ENCODE results near the gene KRT6C.
"Not testable (repeated sequence)": the region's sequence is repeated elsewhere in the genome, so short reads cannot be mapped to it uniquely, and the experiment has no call there.

KRT6C gene

GRCh38 chr12:52499806-52500560 lies 26.4 kb upstream of the KRT6C start:
- DNase-seq = no peak

DNA sequence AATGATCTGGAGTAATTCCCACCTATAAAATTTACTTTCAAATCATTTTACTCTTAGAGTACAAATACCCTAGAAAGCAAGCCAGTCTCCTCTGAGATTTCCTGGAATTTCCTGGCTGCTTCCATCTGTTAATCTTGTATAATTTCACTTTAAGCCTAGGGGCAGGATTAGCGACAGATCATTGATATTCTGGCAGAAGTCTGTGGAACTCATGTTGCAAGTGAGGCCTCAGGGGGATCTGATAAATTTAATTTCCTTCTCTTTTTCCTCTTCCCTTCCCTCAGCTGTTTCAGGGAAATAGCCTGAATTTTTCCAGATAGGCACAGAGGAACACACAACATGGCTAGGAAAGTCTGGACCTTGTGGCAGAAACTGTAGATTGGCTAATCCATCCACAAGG lies 25.3 kb upstream of the KRT6C start:
- DNase-seq = no peak

DNA sequence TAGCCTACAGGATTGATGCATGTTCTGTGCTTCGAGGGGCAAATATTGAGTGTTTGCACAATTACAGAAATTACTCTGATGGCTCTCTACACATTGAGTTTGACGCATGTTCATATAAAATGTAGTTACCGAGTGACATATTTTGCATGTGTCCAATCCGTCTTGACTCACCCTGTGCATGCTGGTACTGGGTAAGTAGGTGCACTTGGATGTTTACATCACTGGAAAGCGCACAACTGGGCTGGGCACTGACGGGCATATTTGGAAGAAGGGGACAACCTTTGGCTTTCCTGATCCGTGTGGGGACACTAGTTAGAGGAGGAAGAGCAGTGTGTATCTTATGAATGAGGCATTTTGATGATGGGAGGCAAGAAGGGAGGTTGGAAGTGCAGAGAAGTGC lies 24.4 kb upstream of the KRT6C start:
- no peak for DNase-seq

- no peak for DNase-seq
Observed at GRCh38 chr12:52496590-52497071, 23.0 kb upstream of the KRT6C start.

GRCh38 chr12:52496054-52496453 lies 22.4 kb upstream of the KRT6C start:
- DNase-seq = no peak

DNA sequence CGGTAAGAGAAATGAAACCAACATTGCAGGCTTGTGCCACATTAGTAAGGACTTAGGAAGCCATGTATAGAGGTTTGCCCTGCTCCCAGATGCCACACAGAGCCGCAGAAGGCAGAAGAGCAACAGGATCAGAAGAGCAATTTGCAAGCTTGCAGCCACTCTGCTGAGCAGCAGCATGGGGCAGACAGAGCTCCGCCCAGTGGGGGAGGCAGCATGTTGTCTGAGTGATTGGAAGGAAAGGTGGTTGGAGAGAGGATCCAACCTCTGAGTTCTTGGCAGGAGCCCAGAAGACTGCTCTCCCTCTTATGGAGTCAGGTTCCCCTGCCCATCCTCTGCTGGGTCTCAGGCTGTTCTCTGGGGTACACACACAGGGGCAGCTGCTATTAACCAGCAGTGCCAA lies 21.8 kb upstream of the KRT6C start:
- DNase-seq = no peak

GRCh38 chr12:52494518-52494917 lies 20.9 kb upstream of the KRT6C start:
- DNase-seq = no peak

- DNase-seq = no peak
Observed at GRCh38 chr12:52494100-52494499, 20.5 kb upstream of the KRT6C start.

- DNase-seq = no peak
Observed at GRCh38 chr12:52493172-52493571, 19.6 kb upstream of the KRT6C start, which contains the start of gene KRT6A. KRT6A (minus strand) TSS chr12:52493257; CDS start chr12:52493188, 69 bp downstream.

- DNase-seq = not testable (repeated sequence)
Observed at GRCh38 chr12:52492405-52492804, 18.8 kb upstream of the KRT6C start.

GRCh38 chr12:52491495-52491894 lies 17.9 kb upstream of the KRT6C start:
- DNase-seq = not testable (repeated sequence)

DNA sequence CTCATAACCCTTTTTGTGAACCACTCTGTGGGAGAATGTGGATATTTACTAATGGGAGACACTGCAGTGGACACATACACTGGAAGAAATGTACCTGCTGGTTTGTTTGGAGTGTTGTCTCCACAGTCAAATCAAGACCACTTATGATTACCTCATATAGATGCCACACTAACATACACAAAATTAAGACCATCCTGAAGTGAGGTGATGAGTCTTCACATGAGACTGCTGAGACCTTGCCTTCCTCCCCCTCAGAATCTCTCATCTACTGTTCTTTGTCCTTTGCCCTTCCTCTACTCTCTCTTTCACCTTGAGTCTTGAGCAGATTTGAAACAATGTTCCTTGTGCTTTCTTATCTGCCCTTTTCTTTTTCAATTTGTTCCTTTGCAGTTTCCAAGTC lies 15.1 kb upstream of the KRT6C start:
- no peak for DNase-seq

DNA sequence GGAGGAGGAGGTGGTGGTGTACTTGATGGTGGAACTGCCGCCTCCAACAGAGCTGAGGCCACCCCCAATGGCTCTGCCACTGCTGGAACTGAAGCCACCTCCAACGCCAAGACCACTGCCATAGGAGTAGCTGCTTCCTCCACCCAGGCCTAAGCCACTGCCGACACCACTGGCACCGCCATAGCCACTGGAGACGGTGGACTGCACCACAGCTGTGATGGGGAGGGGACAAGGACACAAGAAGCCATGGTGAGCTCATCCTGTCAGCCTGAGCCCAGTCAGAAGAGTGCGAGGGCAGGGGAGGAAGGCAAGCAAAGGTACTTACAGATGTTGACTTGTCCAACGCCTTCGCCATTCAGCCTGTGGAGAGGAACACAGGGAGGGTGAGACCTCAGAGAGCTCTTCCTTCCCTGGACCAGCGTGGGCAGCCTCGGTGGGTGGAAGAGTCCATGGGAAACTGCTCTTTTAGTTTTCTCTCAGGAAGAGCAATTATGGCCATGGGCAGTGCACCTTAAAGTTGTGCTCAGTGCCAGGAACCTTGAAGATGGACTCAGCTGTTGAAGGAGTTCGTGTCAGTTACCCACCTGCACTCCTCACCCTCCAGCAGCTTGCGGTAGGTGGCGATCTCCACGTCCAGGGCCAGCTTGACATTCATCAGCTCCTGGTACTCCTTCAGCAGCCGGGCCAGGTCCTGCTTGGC lies 14.3 kb upstream of the KRT6C start:
- DNase-seq = not testable (repeated sequence)

GRCh38 chr12:52487211-52487610 lies 13.6 kb upstream of the KRT6C start:
- DNase-seq = no peak

DNA sequence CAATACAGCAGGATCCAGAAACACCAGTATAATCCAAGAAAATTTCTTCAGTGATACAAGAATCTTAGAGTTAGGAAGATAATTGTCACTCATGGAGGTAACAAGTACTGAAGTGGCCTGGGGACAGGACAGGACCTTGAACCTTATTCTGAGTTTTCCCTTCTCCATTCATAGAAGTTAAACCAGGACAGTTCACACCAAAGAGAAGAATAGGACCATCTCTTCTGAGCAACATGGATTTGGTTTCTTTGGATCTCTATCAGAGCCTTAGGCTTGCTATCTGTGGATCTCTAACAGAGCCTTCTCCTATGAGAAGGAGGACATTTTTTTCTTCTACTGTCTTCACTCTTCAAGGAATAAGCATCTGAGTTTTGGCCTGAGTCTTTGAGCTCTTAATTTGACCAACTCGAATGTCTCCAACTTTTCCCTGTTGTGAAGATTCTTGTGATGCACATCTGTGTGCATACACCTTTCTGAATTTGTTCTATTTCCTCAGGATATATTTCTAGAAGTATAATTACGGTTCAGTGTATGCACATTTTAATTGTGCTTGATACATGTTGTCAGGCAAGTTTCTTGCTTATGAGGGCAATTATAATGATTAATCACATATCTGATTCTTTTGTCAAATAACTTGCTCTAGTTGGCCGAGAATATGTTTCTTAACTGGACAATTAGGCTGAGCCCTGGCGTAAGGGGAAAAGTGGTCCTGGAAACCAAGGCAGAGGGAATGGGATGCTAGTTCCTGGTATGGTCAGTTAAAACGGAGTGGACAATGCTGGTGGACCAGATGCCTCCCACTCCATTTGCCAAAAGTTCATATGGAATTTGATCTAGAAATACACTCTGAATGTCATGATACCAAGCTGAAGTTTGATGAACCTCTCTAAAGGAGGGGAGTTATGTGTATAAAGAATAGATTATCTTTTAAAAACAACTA lies 12.8 kb upstream of the KRT6C start:
- no peak for DNase-seq

DNA sequence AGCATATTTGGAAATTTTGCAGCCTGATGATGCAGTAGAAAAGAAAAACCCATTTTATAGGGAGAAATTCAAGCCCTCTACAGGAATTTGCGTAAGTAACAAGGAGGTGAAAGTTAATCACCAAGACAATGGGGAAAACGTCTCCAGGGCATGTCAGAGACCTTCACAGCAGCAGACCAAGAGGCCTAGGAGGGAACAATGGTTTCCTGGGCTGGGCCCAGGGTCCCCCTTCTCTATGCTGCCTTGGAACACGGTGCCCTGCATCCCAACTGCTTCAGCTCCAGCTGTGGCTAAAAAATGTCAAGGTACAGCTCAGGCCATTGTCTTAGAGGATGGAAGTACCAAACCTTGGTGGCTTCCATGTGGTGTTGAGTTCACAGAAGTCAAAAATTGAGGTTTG lies 6.5 kb upstream of the KRT6C start:
- DNase-seq = no peak

DNA sequence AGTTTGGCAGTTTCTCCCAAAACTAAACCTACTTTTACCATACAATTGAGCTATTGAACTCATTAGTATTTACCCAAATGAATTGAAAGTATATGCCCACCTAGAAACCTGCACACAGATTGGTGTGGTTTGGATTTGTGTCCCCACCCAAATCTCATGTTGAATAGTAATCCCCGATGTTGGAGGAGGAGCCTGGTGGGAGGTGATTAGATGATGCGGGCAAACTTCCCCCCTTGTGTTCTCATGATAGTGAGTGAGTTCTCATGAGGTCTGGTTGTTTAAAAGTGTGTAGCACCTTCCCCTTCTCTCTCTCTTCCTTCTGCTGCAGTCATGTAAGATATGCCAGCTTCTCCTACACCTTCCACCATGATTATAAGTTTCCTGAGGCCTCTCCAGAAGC lies 4.0 kb upstream of the KRT6C start:
- no peak for DNase-seq

- DNase-seq = no peak
Observed at GRCh38 chr12:52474212-52474611, 607 bp upstream of the KRT6C start.

DNA sequence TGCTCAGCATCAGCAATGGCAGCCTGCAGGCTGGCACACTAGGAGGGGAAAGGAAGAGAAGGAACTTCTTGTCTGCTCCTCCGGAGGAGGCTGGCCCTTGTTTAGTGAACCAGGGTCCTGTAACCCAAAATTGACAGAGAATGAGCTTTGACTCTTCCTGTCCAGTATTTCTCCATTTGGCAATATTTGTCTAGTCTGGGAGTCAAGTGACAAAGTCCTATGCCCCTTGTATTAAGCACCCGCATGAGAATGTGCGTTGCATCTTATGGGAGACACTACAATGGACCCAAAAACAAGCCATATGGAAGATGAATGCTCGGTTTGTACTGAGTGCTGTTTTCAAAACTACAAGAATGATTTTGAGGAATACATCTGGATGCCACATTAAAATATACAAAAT lies 3.8 kb downstream of the KRT6C start:
- no peak for DNase-seq

DNA sequence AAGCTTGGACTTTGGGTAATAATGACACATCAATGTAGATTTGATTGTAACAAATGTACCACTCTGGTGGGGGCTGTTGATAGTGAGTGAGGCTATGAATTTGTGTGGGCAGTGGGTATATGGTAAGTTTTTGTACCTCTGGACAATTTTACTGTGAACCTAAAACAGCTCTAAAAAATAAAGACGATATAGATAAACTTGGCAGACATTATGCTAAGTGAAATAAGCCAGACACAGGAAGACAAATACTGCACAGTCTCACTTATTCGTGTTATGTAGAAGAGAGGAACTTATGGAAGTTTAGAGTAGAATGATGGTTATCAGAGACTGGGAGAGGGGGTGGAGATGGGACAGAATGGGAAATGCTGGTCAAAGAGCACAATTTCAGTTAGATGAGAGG lies 8.7 kb downstream of the KRT6C start:
- DNase-seq = no peak

DNA sequence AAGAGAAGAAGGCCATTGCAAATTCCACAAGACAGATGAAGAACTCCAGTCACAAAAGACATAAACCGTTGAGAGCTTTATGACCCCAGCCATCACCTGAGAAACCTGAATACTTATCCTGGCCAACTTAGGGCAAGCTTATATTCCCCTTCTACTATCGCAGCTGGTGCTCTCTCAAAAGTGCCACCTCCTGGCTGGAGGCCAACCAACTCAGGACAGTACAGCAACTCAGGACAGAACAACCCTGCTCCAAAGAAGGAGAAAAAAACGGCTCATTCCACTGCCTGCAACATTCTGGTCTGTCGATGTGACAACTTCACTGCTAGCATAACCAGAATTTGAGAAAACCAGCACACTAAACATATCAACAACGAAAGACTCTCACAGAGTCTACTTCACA lies 11.9 kb downstream of the KRT6C start:
- DNase-seq = no peak

- DNase-seq = no peak
Observed at GRCh38 chr12:52458861-52459260, 14.7 kb downstream of the KRT6C start.

GRCh38 chr12:52455821-52456220 lies 17.8 kb downstream of the KRT6C start:
- no peak for DNase-seq
